COLO829 (cell line): ENCODE measurements around the gene CPEB2.

Experiments used
- DNase-seq: peaks from one replicate; pipeline ENCODE4 v3.0.0; 2012; ENCODE audit warnings: low spot score

Gene CPEB2

DNA sequence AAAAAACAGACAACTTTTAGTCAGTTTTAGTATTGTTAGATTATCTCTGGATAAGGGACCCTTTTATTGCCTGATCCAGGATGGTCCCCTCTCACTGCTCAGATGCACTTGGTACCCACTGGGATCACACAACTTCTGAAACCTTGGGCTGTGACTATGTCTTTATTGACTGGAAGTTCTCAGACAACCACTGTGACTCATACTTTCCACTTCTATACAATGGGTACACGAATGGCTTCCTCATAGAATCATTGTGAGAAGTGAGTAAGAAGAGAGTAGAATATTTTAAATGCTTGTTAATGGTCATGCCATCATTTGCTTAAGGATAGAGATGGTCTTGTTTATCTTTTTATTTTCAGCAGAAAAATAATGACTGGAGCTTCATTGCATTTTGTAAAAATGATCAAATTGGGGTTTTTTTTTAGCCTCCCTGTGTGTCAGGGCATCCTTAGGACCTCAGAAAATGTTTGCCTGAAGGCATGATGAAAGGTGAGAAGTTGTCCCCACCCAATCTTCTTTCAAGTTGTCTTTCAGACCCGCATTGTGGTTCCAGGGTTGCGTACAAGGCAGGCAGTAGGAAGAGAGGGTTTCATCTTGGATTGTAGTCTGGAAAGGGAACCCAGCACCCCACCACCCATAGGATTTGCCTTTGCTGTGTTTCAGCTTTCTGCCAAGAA is 115.1 kb downstream of the CPEB2 start:
- DNase-seq: no peak

DNA sequence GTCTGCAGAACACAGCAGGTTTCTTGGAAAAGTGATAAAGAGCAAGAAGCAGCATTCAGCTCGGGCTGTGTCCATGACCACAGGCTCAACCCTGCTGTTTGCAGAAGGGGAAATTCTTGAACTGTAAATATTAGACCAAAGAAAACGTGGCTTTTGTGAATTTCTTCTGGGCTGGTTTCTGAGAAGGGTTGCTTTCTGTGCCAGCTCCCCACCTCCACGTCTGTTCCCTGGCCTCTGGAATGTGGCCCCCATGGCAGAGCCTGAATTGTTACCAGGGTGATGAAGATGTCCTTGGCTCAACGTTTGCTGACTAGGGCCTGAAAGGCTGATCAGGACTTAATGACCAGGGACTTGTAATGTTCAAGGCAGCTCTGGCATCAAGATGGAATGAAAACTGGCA is 116.0 kb downstream of the CPEB2 start:
- no peak for DNase-seq
